ENCODE data around the gene FLNA. TPM values are rescaled to one million over a fixed set of nuclear protein-coding genes. Genes with fewer than 3 reads are reported as not detected.
A peak's percentile ranks its signal among the peaks of the same experiment; 100 is the strongest.

Gene FLNA
- total and polyA plus RNA-seq, 2 of the 13 experiments (the other 11 are each of a cell fraction or from before 2014, with no cell fraction given) = 83.4 to 174 TPM

- TF ChIP-seq ZNF609 (CRISPR knock-in tag; IDR thresholded peaks at IDR 0.05; ENCODE audit: borderline replicate concordance) (no peak), KDM3A (CRISPR knock-in tag; IDR thresholded peaks at IDR 0.05; ENCODE audit: low read depth) (no peak), PRDM4 (CRISPR knock-in tag; IDR thresholded peaks at IDR 0.05; ENCODE audit: borderline replicate concordance) (no peak), TCF7 (IDR thresholded peaks at IDR 0.05; ENCODE audit: low read depth) (no peak), DPF2 (CRISPR knock-in tag; IDR thresholded peaks at IDR 0.05; ENCODE audit: borderline replicate concordance, low read depth) (no peak), ZNF367 (CRISPR knock-in tag; IDR thresholded peaks at IDR 0.05; ENCODE audit: borderline replicate concordance) (no peak), RAD21 (CRISPR knock-in tag; IDR thresholded peaks at IDR 0.05) (peak; percentile 15; the same call in 1 of the 2 replicates), IRF1 (CRISPR knock-in tag; IDR thresholded peaks at IDR 0.05; ENCODE audit: low read depth) (no peak), SNAI1 (CRISPR knock-in tag; IDR thresholded peaks at IDR 0.05; ENCODE audit: borderline replicate concordance) (no peak), HDAC2 (CRISPR knock-in tag; IDR thresholded peaks at IDR 0.05) (no peak), BATF2 (CRISPR knock-in tag; IDR thresholded peaks at IDR 0.05) (no peak), ZNF777 (CRISPR knock-in tag; IDR thresholded peaks at IDR 0.05) (peak; percentile 51; the same call in 1 of the 2 replicates), SOX6 (IDR thresholded peaks at IDR 0.05) (no peak), SOX6 (CRISPR knock-in tag; IDR thresholded peaks at IDR 0.05) (no peak), GMEB1 (CRISPR knock-in tag; IDR thresholded peaks at IDR 0.05; ENCODE audit: borderline replicate concordance) (0 out of 2 replicates have a peak, but pooled peaks have one; percentile 25), CHCHD3 (CRISPR knock-in tag; IDR thresholded peaks at IDR 0.05) (no peak), ZNF446 (CRISPR knock-in tag; IDR thresholded peaks at IDR 0.05) (peak; percentile 58; the same call in 1 of the 2 replicates)
Observed at GRCh38 chrX:154398668-154399526, 24.5 kb upstream of the FLNA start (continued).

Data from HepG2 (cell line).